ENCODE data around the gene INTS11. TPM values are rescaled to one million over a fixed set of nuclear protein-coding genes. Genes with fewer than 3 reads are reported as not detected.

Gene INTS11
- total and polyA plus RNA-seq, 12 donors = 53.0 to 601 (median 88.8) TPM

DNA sequence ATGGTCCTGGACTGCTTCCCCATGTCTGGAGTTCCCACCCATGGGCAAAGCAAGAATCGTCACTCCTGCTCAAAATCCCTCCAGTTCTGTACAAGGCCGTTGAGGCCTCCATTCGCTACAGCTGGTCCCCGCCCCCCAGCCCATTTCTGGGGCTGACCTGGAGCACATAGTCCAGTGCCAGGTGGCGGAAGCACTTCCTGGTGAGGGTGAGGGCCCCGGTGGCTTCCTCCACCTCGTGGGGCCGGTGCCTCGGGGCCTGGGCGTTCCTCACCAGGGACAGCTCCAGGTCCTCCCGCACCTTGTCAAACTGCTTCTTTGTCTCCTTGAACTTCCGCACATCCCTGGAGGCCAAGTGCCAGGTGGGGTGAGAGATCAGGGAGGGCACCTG, 24.1 kb downstream of the INTS11 start:
- Histone ChIP-seq H3K27me3 (no peaks in the 10 kb centered on the region), H3K9me3 (replicated peaks in 1 of 3) (no peaks in the 10 kb centered on the region), H3K4me1 (replicated peaks in 1 of 2) (peaks cover 13 to 16% of the 10 kb centered on the region in 2 donors), H3K27ac (no peak overlapping the region), H3K36me3 (replicated peaks in 1 of 2) (peaks cover 0 to 9% of the 10 kb centered on the region in 2 donors), H3K4me3 (no peak overlapping the region)
- no peak for DNase-seq
- 83 to 97% (median 87%) methylated on average over 4 to 12 of the region's 12 CpGs for WGBS, 4 donors
- intact Hi-C loops (cut with DNase I) = no loop called here
- TF ChIP-seq, protein P1, sequence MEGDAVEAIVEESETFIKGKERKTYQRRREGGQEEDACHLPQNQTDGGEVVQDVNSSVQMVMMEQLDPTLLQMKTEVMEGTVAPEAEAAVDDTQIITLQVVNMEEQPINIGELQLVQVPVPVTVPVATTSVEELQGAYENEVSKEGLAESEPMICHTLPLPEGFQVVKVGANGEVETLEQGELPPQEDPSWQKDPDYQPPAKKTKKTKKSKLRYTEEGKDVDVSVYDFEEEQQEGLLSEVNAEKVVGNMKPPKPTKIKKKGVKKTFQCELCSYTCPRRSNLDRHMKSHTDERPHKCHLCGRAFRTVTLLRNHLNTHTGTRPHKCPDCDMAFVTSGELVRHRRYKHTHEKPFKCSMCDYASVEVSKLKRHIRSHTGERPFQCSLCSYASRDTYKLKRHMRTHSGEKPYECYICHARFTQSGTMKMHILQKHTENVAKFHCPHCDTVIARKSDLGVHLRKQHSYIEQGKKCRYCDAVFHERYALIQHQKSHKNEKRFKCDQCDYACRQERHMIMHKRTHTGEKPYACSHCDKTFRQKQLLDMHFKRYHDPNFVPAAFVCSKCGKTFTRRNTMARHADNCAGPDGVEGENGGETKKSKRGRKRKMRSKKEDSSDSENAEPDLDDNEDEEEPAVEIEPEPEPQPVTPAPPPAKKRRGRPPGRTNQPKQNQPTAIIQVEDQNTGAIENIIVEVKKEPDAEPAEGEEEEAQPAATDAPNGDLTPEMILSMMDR (IDR thresholded peaks at IDR 0.05) = no peak
- TF ChIP-seq POLR2A (IDR thresholded peaks at IDR 0.05) = no peak

DNA sequence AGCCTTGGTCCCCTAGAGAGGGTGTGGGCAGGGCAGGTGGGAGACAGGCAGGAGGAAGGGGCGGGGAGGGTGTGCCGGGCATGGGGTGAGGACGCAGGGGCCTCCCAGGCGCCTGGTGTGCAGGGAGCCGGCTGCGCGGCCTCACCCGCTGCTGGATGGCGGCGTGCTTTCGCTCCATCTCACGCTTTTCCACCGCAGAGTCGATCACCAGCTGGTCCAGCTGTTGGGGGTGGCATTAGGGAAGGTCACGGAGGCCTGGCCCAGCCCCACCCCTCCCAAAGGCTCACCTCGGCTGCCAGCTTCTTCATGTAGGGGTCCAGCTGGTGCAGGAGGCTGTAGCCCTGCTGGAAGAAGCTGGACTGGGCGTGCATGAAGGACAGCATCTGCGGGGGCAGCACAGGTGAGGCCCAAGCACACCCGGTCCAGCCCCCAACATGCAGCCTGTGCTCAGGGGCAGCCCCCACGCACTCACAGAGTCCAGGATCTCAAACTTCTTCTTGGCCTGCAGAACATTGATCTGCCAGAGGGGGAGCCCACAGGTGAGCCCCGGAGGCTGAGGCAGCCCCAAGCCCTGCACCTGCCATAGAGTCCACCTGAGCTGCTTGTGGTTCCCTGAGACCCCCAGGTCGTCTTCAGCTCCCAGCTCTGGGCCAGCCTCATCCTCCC, 24.6 kb downstream of the INTS11 start:
- H3K27me3 ChIP-seq = no peaks in the 10 kb centered on the region
- H3K27ac ChIP-seq = no peak overlapping the region
- DNase-seq = no peak
- WGBS, 4 donors = 85 to 93% (median 90%) methylated on average over 14 to 22 of the region's 22 CpGs
- H3K36me3 ChIP-seq (replicated peaks in 1 of 2) = peaks cover 0 to 9% of the 10 kb centered on the region in 2 donors
- H3K9me3 ChIP-seq (replicated peaks in 1 of 3) = no peaks in the 10 kb centered on the region
- H3K4me1 ChIP-seq (replicated peaks in 1 of 2) = peaks cover 7 to 10% of the 10 kb centered on the region in 2 donors
- intact Hi-C loops (cut with DNase I) = loop anchor here in 1 of 2 donors (10.0 kb wide), 1 partner anchor 315 kb away; the partner anchor contains the start of gene PERM1
- H3K4me3 ChIP-seq = no peak overlapping the region
- no peak for TF ChIP-seq POLR2A (IDR thresholded peaks at IDR 0.05)
- TF ChIP-seq, protein P1 (IDR thresholded peaks at IDR 0.05) = peak in 1 of 6 experiments; percentile 10

DNA sequence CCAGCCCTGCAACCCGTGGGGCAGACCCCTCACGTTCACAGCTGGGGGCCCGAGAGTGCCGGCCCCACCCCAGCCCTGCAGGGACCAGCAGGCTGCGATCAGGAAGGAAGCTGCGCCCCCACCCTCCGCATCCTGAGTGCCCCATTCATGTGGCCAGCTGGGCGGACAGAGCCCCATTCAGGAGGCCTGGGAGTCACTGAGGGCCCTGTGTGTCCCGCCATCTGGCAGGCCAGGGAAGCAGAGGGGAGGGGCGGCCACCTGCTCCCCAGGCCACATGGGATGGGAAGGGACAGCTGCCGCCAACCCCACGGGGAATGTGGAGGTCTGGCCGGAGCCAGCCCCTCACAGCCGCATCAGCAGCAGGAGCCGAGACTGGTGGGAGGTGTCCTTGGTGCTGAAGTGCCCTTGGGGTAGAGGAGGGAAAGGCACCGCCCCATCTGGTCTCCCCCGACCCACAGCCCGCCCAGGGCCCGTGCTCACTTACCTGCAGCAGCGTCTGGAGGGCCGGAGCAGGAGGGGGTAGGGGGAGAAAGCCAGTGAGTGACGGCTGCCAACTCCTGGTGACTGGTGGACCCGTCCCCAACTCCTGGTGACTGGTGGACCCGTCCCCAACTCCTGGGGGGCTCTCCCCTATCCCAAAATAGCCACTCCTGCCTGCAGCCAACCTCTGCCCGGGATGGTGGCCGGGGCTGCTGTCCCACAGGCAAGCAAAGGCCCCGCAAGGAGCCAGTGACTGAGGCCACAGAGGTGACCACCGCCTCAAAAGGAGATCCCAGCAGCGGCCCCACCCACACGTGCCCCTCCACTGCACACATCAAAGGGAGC, 25.4 kb downstream of the INTS11 start:
- Histone ChIP-seq H3K4me3 (no peak overlapping the region), H3K27me3 (no peaks in the 10 kb centered on the region), H3K9me3 (replicated peaks in 1 of 3) (no peaks in the 10 kb centered on the region), H3K36me3 (replicated peaks in 1 of 2) (peaks cover 0 to 9% of the 10 kb centered on the region in 2 donors), H3K4me1 (replicated peaks in 1 of 2) (peaks cover 0 to 3% of the 10 kb centered on the region in 2 donors), H3K27ac (no peak overlapping the region)
- 71 to 75% (median 74%) methylated on average over 3 to 30 of the region's 30 CpGs for WGBS, 4 donors
- DNase-seq = no peak
- intact Hi-C loops (cut with DNase I) = loop anchor here in 1 of 2 donors (10.0 kb wide), 1 partner anchor 314 kb away; the partner anchor contains the start of gene PERM1
- TF ChIP-seq, protein P1 (IDR thresholded peaks at IDR 0.05) = no peak
- TF ChIP-seq POLR2A (IDR thresholded peaks at IDR 0.05) = no peak

DNA sequence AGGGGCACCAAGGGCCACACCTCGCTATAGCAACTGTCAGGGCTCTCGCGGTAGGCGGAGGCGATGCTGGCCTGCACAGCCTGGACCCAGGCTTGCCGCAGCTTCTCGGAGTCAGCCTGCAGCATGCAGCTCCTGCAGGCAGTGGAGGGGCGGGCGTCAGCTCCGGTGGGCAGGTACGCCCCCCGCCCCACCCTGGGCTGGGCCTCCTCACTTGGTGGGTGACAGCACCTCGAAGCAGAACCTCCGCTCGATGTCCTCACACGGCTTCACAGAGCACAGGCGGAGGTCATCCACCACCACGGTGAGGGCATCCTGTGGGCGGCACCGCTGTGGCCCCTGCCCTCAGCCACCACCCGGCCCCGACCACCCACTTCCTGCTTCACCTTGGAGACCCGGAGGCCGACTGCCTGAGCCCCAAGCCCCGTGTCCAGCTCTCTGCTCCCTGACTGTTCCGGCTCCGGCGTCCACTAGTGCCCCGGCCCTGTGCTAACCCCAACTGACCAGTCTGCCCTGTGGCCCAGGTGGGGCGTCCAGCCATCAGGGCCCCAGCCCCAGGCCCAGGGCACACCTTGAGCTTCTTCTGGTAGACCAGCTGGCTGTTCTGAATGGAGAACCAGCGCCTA, 26.5 kb downstream of the INTS11 start:
- intact Hi-C loops (cut with DNase I) = loop anchor here in 1 of 2 donors (10.0 kb wide), 1 partner anchor 313 kb away; the partner anchor contains the start of gene PERM1
- Histone ChIP-seq H3K4me3 (no peak overlapping the region), H3K9me3 (replicated peaks in 1 of 3) (no peaks in the 10 kb centered on the region), H3K4me1 (replicated peaks in 1 of 2) (no peaks in the 10 kb centered on the region), H3K36me3 (replicated peaks in 1 of 2) (peaks cover 0 to 9% of the 10 kb centered on the region in 2 donors), H3K27ac (no peak overlapping the region), H3K27me3 (no peaks in the 10 kb centered on the region)
- DNase-seq = no peak
- WGBS, 4 donors = 87 to 93% (median 91%) methylated on average over 10 to 31 of the region's 31 CpGs; no CpG with 5 or more reads in 1 of the 4 donors
- TF ChIP-seq, protein P1 (IDR thresholded peaks at IDR 0.05) = no peak
- TF ChIP-seq POLR2A (IDR thresholded peaks at IDR 0.05) = no peak
